DMS 273 (cell line): Measurements from ENCODE around the gene AIG1.
"Not testable (repeated sequence)": the region's sequence is repeated elsewhere in the genome, so short reads cannot be mapped to it uniquely, and the experiment has no call there.

Source experiments
- DNase-seq: peaks from one replicate; lab custom pipeline; 2025; ENCODE audit not compliant: unreplicated experiment; lab: John Stamatoyannopoulos, UW

AIG1 gene

DNA sequence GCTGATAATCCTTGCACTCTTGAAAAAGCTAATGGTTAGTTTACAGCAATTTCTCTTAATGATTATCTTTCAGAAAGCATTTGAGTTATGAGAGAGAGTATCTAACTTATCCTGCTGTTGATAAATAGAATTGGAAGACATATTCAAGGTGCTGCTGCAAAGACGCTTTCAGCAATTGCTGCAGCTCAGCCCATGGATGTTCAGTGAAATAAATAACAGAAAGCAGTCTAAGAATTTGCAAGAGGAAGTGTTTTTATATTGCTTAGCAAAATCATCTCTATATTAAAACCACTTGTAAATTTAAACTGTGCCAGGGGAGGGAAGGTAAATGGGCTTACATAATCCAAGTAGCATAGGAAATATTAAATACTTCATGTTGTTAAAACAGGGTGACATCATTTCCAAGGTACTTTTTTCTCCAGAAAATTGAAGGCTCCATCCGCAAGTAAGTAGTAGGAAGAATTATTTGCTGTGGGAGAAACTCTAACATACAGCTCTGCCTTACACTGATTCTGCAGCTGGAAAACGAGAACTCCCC is 201.3 kb downstream of the AIG1 start:
- no peak for DNase-seq

DNA sequence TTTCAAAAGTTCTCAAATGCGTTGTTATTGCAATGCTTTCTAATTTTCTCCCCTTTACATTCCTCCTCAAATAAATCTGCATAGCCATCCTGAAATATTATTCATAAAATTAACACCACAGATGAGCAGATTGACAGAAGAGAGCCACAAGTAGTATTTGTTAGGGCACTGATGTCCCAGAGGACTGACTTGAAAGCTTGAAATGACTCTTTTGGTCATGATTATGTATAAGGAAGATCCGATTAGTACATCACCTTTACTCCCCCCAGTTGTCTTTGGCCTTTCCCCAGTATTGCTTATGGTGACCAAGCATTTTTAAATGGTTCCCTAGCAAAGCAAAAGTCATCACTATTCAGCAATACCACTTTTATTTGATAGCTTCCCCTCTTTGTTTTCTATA is 202.2 kb downstream of the AIG1 start:
- DNase-seq = no peak

DNA sequence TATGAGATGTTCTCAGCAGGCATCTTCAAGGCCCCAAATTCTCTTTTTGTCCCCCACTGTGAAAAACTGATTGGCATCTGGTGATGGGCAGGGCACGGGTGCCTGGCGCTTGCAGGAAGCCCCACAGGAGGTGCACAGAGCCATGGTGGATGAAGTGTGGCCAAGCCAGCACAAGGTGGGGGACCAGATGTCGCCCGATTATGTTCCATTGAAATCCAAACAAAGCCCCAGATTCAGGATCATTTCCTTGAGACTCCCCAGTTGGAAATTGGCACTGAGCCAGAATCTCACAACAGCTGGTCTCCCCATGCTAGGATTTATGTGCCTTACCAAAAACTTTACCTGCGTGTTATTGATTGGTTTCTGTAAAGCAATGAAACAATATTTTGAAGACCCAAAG is 203.7 kb downstream of the AIG1 start:
- peak; percentile 97 for DNase-seq

DNA sequence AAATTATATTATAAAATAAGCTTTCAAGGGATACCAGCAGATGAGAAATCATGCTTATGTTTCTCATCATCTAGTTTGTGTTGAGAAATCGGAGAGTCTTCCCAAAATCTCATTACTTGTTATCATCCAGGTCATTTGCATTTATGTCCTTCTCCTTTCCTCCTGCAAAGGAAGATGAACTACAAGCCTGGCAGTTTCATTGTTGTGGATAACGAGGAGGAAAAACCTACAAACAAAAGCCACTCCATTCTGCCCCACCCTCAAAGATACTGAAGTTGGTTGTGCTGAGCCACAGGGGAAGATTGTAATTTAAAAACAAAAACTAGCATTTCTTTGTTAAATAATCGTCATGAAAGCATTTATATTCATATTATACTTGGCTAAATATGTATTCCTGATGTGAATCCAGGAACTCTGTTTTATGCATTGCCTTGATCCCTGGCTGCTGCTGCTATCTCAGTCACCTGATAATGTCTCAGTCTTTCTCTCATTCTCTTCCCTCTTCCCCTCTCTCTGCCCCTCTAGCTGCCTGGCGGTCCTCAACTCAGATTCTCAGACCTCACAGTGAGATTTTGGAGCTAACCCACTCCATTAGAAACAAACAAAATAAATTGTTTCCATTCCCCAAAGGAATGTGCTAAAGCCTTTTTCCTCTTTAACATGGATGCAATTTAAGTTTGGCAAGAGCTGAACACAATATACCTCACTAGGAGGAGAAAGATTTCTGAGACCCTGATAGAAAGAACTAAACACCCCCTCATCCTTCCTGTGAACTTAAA is 204.5 kb downstream of the AIG1 start:
- no peak for DNase-seq

DNA sequence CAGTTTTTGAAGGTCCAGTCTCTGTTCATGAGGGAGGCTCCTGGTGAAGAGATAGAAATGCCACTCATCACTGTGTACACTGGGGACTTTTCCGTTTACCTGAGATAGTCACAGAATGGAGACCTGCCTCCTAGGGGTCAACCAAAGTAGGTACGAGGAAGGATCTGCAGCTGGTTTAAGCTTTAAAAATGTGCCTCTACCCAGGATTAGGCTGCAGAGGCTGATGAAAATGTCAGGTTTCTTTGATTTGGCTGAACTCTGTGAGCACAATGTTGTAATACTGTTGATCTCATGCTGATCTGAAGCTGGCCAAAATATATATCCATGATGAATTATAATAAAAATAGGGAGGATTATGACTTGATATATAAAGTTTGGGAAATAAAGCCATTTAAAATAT is 207.1 kb downstream of the AIG1 start:
- DNase-seq = no peak

DNA sequence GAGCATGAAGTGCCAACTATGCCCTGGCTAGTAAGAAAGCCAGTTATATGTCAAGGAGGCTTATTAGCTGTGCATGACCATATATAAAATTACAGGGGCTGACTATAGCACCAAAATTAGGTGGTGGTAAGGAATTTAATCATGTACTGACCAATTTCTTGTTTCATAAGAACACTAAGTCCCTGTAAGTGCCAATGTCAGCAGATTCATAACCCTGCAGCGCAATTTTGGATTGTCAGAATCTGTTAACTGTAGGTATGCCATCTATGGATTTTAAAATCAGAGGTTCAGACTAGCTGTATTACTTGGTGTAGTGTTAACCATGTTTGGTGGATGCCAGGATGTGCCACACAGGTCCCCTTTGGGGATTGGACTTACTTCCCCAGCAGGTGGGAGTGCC is 207.8 kb downstream of the AIG1 start:
- DNase-seq = no peak

DNA sequence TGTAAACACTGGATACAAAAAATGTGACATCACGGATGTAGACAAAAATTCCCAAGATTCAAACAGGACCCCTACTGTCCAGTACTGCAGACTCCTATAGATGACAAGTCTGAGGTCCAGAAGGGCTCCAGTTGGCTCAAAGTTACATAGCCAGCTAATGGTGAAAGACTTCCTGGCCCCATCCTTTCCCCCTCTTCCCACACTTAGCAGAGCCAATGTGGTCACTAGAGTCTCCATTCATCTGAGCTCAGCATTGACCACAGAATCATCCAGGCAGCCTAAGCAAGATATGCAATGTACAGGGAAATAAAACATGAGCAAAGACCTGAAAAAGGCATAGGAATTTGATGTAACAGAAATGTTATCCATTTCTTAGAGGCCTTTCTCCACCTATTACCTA is 209.3 kb downstream of the AIG1 start:
- no peak for DNase-seq

DNA sequence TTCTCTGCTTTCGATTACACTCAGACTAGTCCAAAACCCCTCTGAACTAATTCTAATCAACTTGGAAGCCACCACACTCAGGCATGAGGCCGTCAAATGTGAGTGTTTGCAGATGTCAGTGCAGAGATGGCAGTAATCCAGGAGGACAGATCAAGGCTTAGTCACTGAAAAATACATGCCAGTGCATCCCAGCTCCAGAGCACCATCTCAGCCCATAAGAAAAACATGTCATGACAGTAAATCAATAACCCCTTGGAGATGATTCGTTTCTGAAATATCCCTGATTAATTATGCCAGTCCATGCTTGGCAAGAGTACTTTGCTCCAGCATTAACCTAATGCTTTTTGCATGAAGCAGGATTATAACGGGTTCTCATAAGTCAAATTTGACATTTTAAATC is 210.3 kb downstream of the AIG1 start:
- DNase-seq = peak; percentile 51

DNA sequence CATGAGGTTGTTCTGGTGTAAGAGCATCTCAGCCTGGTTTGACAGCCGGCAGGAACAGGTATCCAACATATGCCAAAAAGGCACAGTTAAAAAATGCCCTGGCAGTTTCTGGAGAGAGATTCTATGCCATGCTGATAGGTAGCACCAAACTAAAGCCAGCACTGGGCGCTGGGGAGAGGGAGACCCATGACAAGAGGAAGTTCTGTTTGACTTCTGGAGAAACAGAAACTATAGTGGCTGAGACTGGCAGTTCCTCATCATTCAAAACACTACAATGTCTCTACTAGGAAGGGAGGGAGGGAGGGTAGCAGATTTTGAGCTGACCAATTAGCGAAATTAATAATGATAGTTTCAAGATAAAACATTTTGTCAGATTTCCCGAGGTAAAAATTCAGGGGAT is 215.7 kb downstream of the AIG1 start:
- no peak for DNase-seq

DNA sequence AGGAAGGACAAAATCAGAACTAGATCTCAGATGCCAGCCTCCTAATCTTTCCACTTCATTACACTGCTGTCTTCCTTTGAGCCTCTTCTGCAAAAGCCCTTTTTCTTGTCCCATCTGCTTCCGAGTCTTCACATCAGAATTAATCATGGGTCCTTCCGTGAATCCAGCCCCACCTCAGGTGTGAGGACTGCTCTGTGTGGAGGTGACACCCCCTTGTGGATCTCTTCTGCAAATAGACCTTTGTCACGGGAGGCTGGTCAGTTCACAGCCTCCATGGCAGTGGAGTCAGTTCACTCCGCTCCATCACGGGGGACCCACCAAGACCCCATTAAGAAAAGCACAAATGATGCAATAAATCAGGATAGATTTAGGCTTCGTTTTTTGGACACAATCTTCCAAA is 218.7 kb downstream of the AIG1 start:
- DNase-seq = peak; percentile 74

DNA sequence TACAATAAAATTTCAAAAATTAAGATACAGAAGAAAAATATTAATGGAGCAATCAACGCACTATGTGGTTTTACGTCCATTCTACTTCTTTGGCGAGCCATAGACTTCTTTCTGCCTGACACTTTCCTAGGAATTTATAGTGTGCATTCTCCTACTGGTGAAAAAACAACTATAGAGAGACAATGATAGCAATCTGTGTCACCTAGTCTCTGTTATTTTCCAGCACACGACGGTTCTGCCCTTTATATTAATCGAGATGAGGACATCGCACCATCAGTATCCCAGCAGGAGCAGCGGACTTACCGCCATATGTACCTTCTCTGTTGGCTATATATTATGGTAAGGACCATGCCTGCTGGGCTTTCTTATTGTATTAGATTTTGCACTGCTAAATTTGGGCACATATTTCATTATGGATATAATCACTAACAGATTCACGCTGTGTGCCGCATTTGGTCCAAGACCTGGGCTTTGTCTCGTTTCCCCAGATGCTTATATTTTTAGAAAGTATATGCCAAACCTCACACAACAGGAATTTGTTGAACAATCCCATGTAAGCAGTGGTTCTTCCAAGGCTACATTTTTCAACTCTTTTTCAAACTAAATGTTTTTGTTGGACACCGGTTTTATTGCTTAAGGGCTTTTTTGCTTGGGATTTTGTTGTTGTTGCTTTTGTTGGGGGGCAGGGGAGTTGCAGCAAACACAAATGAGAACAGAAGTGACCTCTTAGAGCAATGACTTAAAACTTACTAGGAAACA is 223.4 kb downstream of the AIG1 start:
- DNase-seq = no peak

DNA sequence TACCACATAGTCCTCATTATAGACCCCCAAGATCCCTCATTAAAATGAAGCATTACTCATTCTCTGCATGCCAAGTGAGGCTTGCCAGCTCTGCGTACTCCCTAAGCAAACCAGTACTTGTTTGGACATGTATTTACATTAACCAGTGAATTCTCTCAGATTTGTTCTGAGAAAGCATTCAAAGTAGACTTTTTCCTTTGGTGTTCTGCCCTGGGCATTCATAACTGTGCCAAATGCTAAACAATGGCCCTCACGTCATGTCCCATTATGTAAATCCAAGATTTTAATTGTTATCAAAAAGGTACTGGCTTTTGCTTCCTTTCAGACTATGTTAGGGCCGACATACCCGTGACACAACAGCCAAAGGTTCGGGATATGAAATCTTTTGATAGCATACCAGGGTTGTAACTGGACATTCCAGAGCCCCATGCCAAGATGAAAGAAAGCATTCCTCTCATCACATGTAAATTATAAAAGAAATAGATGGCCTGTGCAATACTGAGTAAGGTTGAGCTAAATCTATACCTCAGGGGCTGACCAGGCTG is 225.6 kb downstream of the AIG1 start:
- DNase-seq = peak; percentile 12

DNA sequence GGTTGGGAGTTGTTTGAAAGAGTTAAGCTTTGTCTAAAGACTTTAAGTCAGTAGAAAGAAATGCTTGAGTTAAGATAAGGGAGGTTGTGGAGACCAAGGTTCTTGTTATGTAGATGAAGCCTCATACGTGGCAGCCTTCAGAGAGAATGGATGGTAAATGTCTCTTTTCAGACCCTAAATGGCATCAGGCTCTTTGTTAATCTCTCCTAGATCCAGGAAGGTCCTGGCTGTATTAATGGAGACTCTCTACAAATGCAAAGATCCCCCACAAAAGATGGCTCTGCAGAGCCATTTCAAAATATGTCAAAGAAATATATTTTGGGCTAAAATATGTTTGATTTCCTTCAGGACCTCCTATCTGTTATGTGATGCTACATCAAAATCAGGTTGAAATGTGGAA is 228.2 kb downstream of the AIG1 start:
- DNase-seq = no peak

DNA sequence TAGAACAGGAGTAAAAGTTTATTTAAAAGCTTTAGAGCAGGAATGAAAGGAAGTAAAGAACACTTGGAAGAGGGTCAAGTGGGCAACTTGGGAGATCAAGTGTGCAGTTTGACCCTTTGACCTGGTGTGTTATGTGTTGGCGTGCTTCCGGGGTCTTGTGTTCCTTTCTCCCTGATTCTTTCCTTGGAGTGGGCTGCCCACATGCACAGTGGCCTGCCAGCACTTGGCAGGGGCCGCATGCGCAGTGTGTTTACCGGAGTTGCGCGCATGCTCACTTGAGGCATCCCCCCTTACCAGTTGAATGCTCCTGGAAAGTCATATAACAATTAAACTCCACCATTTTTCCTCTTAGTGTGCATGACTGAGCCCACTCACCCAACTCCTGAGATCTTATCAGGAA is 229.5 kb downstream of the AIG1 start:
- DNase-seq = no peak

DNA sequence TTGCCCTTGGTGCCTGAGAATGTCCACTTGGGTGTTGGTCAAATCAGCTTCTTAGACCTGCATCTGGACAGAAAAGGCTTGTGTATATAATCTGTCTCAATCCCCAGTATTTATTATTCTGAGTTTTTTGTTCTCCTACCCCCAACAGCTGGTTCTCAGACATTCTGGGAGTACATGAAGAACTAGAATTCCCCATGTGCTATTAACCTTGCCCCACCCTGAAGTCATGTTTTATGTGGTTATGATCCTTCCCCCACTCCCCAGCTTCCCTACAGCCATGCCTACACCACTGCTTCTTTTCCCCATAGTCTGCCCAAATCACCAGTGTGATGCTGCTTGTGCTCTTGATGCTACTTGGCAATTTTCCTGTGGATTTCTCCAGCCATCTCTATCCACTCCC is 232.8 kb downstream of the AIG1 start:
- DNase-seq = no peak

DNA sequence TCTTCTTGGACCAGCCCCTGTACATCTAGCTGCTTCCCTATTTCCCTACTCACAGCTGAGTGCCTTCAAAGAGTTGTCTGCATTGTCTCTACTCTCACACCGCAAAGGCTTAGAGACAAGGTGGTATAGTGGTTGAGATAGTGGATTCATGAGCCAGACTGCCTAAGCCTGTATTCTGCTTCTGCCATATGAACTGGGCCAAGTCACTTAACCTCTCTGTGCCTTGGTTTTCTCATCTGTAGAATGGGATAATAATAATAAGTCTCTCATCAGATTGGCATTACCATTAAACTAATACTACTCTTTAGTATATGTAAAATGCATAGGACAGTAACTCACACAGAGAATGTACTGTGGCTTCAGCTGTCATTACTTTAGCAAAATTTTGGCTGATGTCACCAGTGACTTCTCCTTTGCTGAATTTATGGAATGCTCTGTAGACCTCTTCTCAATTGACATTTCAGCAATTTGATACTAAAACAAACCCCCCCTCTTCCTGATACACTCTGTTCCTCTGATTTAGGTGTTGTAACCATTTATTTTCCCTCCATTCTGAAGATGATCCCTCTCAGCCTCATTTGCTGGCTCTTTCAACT is 233.7 kb downstream of the AIG1 start:
- DNase-seq = no peak

DNA sequence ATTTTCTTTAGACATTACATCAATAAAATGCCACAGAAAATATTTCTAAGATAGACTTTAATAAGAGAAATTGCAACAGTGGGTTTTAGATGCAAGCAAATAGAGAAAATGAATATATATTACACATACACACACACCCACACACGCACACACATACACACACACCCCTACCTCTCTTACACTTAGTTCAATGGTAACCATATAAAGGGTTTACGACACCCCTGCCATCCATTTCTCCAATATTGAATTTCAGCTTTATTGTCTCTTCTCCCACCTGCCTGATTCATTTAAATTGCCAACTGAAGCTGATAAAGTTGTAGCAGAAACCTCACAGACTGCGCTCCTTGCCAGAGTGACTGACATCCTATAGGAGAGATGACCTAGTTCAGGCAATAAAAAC is 235.2 kb downstream of the AIG1 start:
- DNase-seq = no peak

DNA sequence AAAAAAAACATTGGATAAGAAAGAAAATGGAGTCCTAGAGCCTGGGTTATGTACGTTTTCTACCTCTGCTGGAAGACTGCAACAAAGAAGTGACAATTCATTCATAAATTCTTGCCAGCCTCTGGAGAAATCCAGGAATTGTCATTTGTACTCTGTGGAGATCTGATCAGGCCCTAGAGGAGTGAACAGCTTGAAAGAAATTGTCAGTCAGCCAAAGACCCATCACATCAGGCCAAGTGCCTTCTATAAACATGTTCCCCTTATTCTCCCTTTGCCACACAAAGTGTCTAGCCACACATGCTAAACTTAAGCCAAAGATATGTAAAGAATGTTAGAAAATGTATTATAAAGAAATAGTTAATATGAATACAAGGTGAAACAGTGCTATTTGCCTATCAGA is 237.4 kb downstream of the AIG1 start:
- peak; percentile 51 for DNase-seq

DNA sequence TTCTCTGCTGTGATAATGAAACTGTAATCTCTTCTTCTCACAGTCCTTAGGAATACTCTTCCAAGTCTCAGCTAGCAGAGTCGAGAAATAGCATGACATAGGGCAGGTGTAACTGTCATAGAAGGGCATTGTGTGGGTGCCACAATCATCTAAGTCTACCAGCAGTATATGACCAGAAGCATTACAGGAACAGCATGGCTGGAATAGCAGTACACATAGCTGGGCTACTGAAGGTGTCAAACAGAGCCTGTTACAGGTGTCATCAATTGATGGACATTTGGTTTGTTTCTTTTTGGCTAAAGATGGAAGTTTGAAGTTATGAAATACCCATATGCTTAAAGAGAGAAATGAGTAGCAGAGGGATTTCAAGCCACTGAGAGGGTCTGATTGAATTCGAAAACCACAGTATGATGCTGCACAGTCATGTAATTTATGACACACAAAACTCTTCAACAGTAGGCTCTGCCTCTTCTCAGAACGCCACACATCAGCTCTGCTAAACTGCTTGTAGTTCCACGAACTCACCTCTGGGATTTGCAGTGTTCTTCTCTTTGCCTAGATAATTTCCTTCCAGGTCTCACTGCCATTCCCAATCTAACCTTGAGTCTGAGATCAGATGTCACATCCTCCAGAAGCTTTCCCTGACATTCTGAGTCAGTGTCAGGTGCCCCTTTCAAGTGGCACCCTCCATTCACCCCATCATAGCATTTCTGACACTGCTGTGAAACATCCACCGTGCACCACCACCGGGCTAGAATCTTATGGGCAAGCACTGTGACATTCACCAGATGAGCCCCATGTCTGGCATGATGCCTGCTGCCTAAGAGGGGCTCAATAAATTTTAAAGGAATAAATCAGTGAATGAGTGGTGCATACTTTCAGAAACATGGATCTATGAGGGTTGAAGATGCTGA is 238.8 kb downstream of the AIG1 start:
- DNase-seq = peak; percentile 13

DNA sequence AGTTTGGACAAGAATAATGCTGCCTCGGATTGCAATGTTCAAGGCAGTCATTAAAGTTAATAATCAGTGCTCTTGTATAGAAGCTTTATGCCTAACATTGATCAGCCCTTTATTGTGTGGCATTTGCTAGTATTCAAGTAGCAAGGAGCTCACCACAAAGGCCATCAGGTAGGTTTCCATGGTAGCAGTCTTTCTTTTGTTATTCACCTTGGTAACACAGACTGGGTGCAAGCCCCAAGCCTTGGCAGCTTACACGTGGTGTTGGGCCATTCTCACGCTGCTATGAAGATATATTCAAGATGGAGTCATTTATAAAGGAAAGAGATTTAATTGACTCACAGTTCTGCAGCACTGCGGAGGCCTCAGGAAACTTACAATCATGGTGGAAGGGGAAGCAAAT is 240.5 kb downstream of the AIG1 start:
- no peak for DNase-seq

DNA sequence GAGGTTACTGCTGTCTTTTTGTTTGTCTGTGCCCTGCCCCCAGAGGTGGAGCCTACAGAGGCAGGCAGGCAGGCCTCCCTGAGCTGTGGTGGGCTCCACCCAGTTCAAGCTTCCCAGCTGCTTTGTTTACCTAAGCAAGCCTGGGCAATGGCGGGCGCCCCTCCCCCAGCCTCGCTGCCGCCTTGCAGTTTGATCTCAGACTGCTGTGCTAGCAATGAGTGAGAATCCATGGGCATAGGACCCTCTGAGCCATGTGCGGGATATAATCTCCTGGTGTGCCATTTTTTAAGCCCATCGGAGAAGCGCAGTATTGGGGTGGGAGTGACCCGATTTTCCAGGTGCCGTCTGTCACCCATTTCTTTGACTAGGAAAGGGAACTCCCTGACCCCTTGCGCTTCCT is 247.1 kb downstream of the AIG1 start:
- not testable (repeated sequence) for DNase-seq
